Measurements from ENCODE around the gene METTL23. TPM values are rescaled to one million over a fixed set of nuclear protein-coding genes. Genes with fewer than 3 reads are reported as not detected.

Gene METTL23
- polyA plus RNA-seq, 1 donor (not counting 4 experiments of a cell fraction or from before 2014, with no cell fraction given) = 48.3 TPM

GRCh38 chr17:76757256-76757655 lies 30.6 kb downstream of the METTL23 start:
- dilution Hi-C loops (cut with MboI; ENCODE audit: extremely low pct_ligation_motif_present, low sequenced_read_pairs) = no loop called here
- no peak for FAIRE-seq
- Histone ChIP-seq H3K36me3 (ENCODE audit: control insufficient read depth in 2 of 2, extremely low read depth in 1 of 2, insufficient read depth in 2 of 2, low read length in 2 of 2) (no peaks in the 10 kb centered on the region), H2AFZ (ENCODE audit: control insufficient read depth, low read length) (no peak overlapping the region), H3K9ac (ENCODE audit: control insufficient read depth, extremely low read depth, insufficient read depth, low read length) (no peak overlapping the region), H3K4me3 (ENCODE audit: control insufficient read depth in 2 of 3, extremely low read depth in 1 of 3, insufficient read depth in 2 of 3, low read depth in 1 of 3, low read length in 3 of 3) (no peak overlapping the region), H3K27me3 (ENCODE audit: control insufficient read depth, extremely low read depth, insufficient read depth, low read length) (no peaks in the 10 kb centered on the region), H3K79me2 (ENCODE audit: control insufficient read depth, insufficient read depth, low read length) (no peaks in the 10 kb centered on the region), H3K4me2 (ENCODE audit: control insufficient read depth, extremely low read depth, insufficient read depth, low read depth, low read length) (no peak overlapping the region), H3K9me3 (ENCODE audit: control insufficient read depth, low read depth, low read length) (no peaks in the 10 kb centered on the region), H3K9me1 (ENCODE audit: control insufficient read depth, extremely low read depth, insufficient read depth, low read length) (no peaks in the 10 kb centered on the region), H3K27ac (ENCODE audit: control insufficient read depth, insufficient read depth, low read length) (no peak overlapping the region), H3K4me1 (ENCODE audit: control insufficient read depth, extremely low read depth, insufficient read depth, low read length) (peaks cover 22% of the 10 kb centered on the region), H4K20me1 (ENCODE audit: control insufficient read depth, extremely low read depth, insufficient read depth, low read length) (no peaks in the 10 kb centered on the region)
- DNase-seq (ENCODE audit: low read depth, low spot score) = no peak
- TF ChIP-seq EZH2 (IDR thresholded peaks at IDR 0.05; ENCODE audit: low read length) = no peak
- TF ChIP-seq, protein P1, sequence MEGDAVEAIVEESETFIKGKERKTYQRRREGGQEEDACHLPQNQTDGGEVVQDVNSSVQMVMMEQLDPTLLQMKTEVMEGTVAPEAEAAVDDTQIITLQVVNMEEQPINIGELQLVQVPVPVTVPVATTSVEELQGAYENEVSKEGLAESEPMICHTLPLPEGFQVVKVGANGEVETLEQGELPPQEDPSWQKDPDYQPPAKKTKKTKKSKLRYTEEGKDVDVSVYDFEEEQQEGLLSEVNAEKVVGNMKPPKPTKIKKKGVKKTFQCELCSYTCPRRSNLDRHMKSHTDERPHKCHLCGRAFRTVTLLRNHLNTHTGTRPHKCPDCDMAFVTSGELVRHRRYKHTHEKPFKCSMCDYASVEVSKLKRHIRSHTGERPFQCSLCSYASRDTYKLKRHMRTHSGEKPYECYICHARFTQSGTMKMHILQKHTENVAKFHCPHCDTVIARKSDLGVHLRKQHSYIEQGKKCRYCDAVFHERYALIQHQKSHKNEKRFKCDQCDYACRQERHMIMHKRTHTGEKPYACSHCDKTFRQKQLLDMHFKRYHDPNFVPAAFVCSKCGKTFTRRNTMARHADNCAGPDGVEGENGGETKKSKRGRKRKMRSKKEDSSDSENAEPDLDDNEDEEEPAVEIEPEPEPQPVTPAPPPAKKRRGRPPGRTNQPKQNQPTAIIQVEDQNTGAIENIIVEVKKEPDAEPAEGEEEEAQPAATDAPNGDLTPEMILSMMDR (optimal IDR thresholded peaks at IDR 0.05 in 1 of 3, IDR thresholded peaks at IDR 0.05 in 1 of 3, conservative IDR thresholded peaks at IDR 0.05 in 1 of 3; ENCODE audit: extremely low read depth in 1 of 3, insufficient read depth in 2 of 3, low read length in 3 of 3) = no peak

DNA sequence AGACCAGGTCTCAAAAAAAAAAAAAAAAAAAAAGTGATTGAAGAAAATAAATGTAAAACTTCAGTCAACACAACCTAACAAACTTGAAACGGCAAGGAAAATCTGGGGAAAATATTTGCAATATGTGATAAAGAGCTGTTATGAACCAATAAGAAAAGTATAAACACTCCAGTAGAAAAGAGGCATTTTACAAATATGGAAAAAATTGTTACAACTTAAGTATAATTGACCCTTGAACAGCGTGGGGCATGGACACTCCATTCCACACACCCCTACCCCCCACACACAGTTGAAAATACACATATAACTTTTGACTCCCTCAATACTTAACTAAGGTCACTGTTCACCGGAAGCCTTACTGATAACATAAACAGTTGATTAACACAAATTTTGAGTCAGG lies 31.9 kb downstream of the METTL23 start:
- FAIRE-seq (no peak), DNase-seq (ENCODE audit: low read depth, low spot score) (no peak)
- Histone ChIP-seq H2AFZ (ENCODE audit: control insufficient read depth, low read length) (no peak overlapping the region), H3K27me3 (ENCODE audit: control insufficient read depth, extremely low read depth, insufficient read depth, low read length) (no peaks in the 10 kb centered on the region), H3K27ac (ENCODE audit: control insufficient read depth, insufficient read depth, low read length) (no peak overlapping the region), H3K4me1 (ENCODE audit: control insufficient read depth, extremely low read depth, insufficient read depth, low read length) (peaks cover 14% of the 10 kb centered on the region), H3K9ac (ENCODE audit: control insufficient read depth, extremely low read depth, insufficient read depth, low read length) (no peak overlapping the region), H3K9me3 (ENCODE audit: control insufficient read depth, low read depth, low read length) (no peaks in the 10 kb centered on the region), H4K20me1 (ENCODE audit: control insufficient read depth, extremely low read depth, insufficient read depth, low read length) (no peaks in the 10 kb centered on the region), H3K4me2 (ENCODE audit: control insufficient read depth, extremely low read depth, insufficient read depth, low read depth, low read length) (no peak overlapping the region), H3K36me3 (ENCODE audit: control insufficient read depth in 2 of 2, extremely low read depth in 1 of 2, insufficient read depth in 2 of 2, low read length in 2 of 2) (no peaks in the 10 kb centered on the region), H3K79me2 (ENCODE audit: control insufficient read depth, insufficient read depth, low read length) (no peaks in the 10 kb centered on the region), H3K9me1 (ENCODE audit: control insufficient read depth, extremely low read depth, insufficient read depth, low read length) (no peaks in the 10 kb centered on the region), H3K4me3 (ENCODE audit: control insufficient read depth in 2 of 3, extremely low read depth in 1 of 3, insufficient read depth in 2 of 3, low read depth in 1 of 3, low read length in 3 of 3) (no peak overlapping the region)
- dilution Hi-C loops (cut with MboI; ENCODE audit: extremely low pct_ligation_motif_present, low sequenced_read_pairs) = no loop called here
- TF ChIP-seq, protein P1 (optimal IDR thresholded peaks at IDR 0.05 in 1 of 3, IDR thresholded peaks at IDR 0.05 in 1 of 3, conservative IDR thresholded peaks at IDR 0.05 in 1 of 3; ENCODE audit: extremely low read depth in 1 of 3, insufficient read depth in 2 of 3, low read length in 3 of 3) = no peak
